ENCODE results near the gene PPP2R2D.

DNA sequence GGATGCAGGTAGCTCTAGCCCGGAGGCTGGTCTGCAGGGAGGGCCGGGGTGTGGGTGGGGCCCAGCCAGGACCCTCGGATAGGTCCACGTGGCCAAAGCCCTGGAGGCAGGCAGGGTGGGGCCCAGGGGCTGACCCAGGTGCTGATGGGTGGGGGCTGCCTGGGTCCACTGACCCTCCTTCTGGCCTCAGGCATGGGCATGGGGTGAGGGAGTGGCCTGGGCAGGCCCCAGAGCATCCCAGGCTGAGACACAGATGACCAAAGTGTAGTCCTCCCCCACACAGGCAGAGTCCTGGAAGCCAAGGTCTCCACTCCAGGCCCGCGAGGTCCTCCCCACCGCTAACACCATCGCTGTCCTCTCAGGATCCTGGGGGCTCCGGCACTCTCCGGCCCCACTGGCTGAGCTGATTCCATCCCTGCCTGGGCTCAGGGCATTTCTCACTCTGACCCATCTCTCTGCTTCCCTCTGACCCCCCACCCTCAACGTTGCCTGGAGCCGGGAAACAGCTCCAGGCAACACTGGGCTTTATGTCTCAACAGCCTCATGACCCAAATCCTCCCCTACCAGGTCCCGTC lies 20.7 kb upstream of the PPP2R2D start:
- TF ChIP-seq, protein P1, sequence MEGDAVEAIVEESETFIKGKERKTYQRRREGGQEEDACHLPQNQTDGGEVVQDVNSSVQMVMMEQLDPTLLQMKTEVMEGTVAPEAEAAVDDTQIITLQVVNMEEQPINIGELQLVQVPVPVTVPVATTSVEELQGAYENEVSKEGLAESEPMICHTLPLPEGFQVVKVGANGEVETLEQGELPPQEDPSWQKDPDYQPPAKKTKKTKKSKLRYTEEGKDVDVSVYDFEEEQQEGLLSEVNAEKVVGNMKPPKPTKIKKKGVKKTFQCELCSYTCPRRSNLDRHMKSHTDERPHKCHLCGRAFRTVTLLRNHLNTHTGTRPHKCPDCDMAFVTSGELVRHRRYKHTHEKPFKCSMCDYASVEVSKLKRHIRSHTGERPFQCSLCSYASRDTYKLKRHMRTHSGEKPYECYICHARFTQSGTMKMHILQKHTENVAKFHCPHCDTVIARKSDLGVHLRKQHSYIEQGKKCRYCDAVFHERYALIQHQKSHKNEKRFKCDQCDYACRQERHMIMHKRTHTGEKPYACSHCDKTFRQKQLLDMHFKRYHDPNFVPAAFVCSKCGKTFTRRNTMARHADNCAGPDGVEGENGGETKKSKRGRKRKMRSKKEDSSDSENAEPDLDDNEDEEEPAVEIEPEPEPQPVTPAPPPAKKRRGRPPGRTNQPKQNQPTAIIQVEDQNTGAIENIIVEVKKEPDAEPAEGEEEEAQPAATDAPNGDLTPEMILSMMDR (IDR thresholded peaks at IDR 0.05): no peak
- TF ChIP-seq POLR2A (IDR thresholded peaks at IDR 0.05): no peak

Data from right lobe of liver (tissue), 4 donors.